GM23248 (cell line): ENCODE results near the gene TOP3B.

Experiments used
- EZH2 ChIP-seq: fragments of 200-600 bp; sonication (generic); IDR thresholded peaks from 2 replicates; pipeline ENCODE4 v1.6.1; 2018; ENCODE audit warnings: antibody characterized with exemption, mild to moderate bottlenecking; ENCODE audit not compliant: insufficient read depth, poor library complexity, severe bottlenecking
- EZH2phosphoT487 ChIP-seq: fragments of 200-600 bp; sonication (generic); IDR thresholded peaks from 2 replicates; pipeline ENCODE4 v1.6.1; 2018; ENCODE audit warnings: antibody characterized with exemption, moderate library complexity, mild to moderate bottlenecking, low read depth; ENCODE audit not compliant: insufficient read depth

DNA sequence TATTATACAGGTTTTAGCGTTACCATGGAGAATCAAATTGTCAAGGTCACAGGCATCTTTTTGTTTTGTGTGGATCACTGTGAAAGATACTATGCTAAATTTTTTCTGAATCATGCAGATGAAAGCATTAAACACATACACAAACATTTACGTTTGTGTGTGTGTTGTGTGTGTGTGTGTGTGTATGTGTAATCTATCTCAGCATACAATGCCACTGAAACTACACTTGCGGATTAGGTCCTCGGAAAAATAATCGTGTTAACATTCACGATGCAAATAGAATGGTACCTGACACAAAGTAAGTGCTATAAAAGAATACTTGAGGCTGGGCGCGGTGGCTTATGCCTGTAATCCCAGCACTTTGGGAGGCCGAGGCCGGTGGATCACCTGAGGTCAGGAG lies 41.9 kb upstream of the TOP3B start:
- TF ChIP-seq EZH2phosphoT487 (no peak), EZH2 (no peak)
